ENCODE data around the gene EXOSC6. TPM values are rescaled to one million over a fixed set of nuclear protein-coding genes. Genes with fewer than 3 reads are reported as not detected.
"Not testable (repeated sequence)": the region's sequence is repeated elsewhere in the genome, so short reads cannot be mapped to it uniquely, and the experiment has no call there.

Gene EXOSC6
- total RNA-seq, 1 donor from 2014 or later = 62.8 TPM

DNA sequence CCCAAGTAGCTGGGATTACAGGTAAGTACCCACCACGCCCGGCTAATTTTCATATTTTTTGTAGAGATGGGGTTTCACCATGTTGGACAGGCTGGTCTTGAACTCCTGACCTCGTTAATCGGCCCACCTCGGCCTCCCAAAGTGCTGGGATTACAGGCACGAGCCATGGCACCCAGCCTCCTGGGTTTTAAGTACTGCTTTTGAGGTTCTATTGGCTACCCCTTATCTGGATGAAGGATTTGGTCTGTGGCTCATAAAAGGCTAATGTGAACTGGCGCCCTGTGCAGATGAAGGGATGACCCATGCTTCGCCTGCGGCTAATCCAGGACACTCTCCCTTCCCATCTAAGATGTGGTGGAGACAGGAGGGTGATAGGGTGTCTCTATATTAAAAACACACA lies 52.6 kb downstream of the EXOSC6 start:
- H3K4me3 Mint-ChIP-seq (ENCODE audit: unreplicated experiment); H3K27ac Mint-ChIP-seq (ENCODE audit: unreplicated experiment); DNase-seq; H3K27me3 Mint-ChIP-seq (ENCODE audit: unreplicated experiment); H3K36me3 Mint-ChIP-seq (ENCODE audit: unreplicated experiment); H3K9me3 Mint-ChIP-seq (ENCODE audit: unreplicated experiment); H3K4me1 Mint-ChIP-seq (ENCODE audit: low read depth, unreplicated experiment): not testable (repeated sequence)

- H3K27me3 Mint-ChIP-seq (ENCODE audit: unreplicated experiment); H3K27ac Mint-ChIP-seq (ENCODE audit: unreplicated experiment); H3K4me3 Mint-ChIP-seq (ENCODE audit: unreplicated experiment); H3K9me3 Mint-ChIP-seq (ENCODE audit: unreplicated experiment); DNase-seq; H3K36me3 Mint-ChIP-seq (ENCODE audit: unreplicated experiment); H3K4me1 Mint-ChIP-seq (ENCODE audit: low read depth, unreplicated experiment): not testable (repeated sequence)
Observed at GRCh38 chr16:70198666-70199065, 53.1 kb downstream of the EXOSC6 start.

DNA sequence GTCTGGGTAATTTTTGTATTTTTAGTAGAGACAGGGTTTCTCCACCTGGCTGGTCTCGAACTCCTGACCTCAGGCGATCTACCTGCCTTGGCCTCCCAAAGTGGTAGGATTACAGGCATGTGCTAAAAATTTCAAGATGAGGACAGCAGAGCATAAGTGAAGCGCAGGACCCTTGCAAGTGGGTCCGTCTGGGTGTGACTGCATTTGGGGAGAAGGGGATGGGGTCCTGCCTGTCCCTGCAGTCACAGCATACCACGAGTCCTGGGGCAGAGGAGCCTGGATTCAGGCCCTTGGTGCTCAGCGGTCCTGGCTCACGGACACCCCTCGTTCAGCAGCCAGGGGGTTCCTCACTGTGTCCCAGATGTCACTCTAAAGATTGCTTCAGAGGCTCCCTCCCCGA lies 53.5 kb downstream of the EXOSC6 start:
- H3K36me3 Mint-ChIP-seq (ENCODE audit: unreplicated experiment); H3K27me3 Mint-ChIP-seq (ENCODE audit: unreplicated experiment); H3K4me3 Mint-ChIP-seq (ENCODE audit: unreplicated experiment); H3K9me3 Mint-ChIP-seq (ENCODE audit: unreplicated experiment); DNase-seq; H3K4me1 Mint-ChIP-seq (ENCODE audit: low read depth, unreplicated experiment); H3K27ac Mint-ChIP-seq (ENCODE audit: unreplicated experiment): not testable (repeated sequence)

- H3K9me3 Mint-ChIP-seq (ENCODE audit: unreplicated experiment); H3K4me3 Mint-ChIP-seq (ENCODE audit: unreplicated experiment); H3K27me3 Mint-ChIP-seq (ENCODE audit: unreplicated experiment); H3K27ac Mint-ChIP-seq (ENCODE audit: unreplicated experiment); H3K36me3 Mint-ChIP-seq (ENCODE audit: unreplicated experiment); H3K4me1 Mint-ChIP-seq (ENCODE audit: low read depth, unreplicated experiment); DNase-seq: not testable (repeated sequence)
Observed at GRCh38 chr16:70197611-70198010, 54.1 kb downstream of the EXOSC6 start.

Other genes with a start within 250 kb of the EXOSC6 start
- gene PDPR, start 137.6 kb downstream of the EXOSC6 start, total RNA-seq (ENCODE audit: unreplicated experiment) = 19.1 TPM
- gene CLEC18C, start 78.2 kb downstream of the EXOSC6 start, total RNA-seq (ENCODE audit: unreplicated experiment) = 0.66 TPM
- gene AARS1, start 37.6 kb upstream of the EXOSC6 start, total RNA-seq (ENCODE audit: unreplicated experiment) = 179 TPM
- 50.4 TPM for gene DDX19B, start 47.2 kb upstream of the EXOSC6 start, total RNA-seq (ENCODE audit: unreplicated experiment)
- gene DDX19A, start 95.0 kb upstream of the EXOSC6 start, total RNA-seq (ENCODE audit: unreplicated experiment) = 33.0 TPM
- gene ST3GAL2, start 187.2 kb upstream of the EXOSC6 start, total RNA-seq (ENCODE audit: unreplicated experiment) = 134 TPM
- gene FCSK, start 202.7 kb upstream of the EXOSC6 start, total RNA-seq (ENCODE audit: unreplicated experiment) = 15.4 TPM

All from glutamatergic neuron (in vitro differentiated cells).